ENCODE measurements around the gene AHRR.
"Not testable (repeated sequence)": the region's sequence is repeated elsewhere in the genome, so short reads cannot be mapped to it uniquely, and the experiment has no call there.

Gene AHRR

GRCh38 chr5:321230-321725 is at the start of gene AHRR:
TSS of gene AHRR (plus strand) at chr5:321714. CDS start at chr5:343903, 22,189 bp downstream.
- in situ Hi-C loops (cut with MboI; ENCODE audit: low sequenced_read_pairs) = no loop called here

GRCh38 chr5:271828-272167 is 49.7 kb upstream of the AHRR start:
- in situ Hi-C loops (cut with MboI; ENCODE audit: low sequenced_read_pairs) = not testable (repeated sequence)

- in situ Hi-C loops (cut with MboI; ENCODE audit: low sequenced_read_pairs) = not testable (repeated sequence)
Measured at GRCh38 chr5:273091-273490, 48.4 kb upstream of the AHRR start.

GRCh38 chr5:273491-273890 is 48.0 kb upstream of the AHRR start:
- in situ Hi-C loops (cut with MboI; ENCODE audit: low sequenced_read_pairs) = not testable (repeated sequence)

- in situ Hi-C loops (cut with MboI; ENCODE audit: low sequenced_read_pairs) = not testable (repeated sequence)
Measured at GRCh38 chr5:274346-274745, 47.2 kb upstream of the AHRR start.

- in situ Hi-C loops (cut with MboI; ENCODE audit: low sequenced_read_pairs) = no loop called here
Measured at GRCh38 chr5:278646-279045, 42.9 kb upstream of the AHRR start.

GRCh38 chr5:279051-279665 is 42.4 kb upstream of the AHRR start:
- in situ Hi-C loops (cut with MboI; ENCODE audit: low sequenced_read_pairs) = not testable (repeated sequence)

- in situ Hi-C loops (cut with MboI; ENCODE audit: low sequenced_read_pairs) = no loop called here
Measured at GRCh38 chr5:285991-286557, 35.4 kb upstream of the AHRR start.

GRCh38 chr5:290200-290599 is 31.3 kb upstream of the AHRR start:
- in situ Hi-C loops (cut with MboI; ENCODE audit: low sequenced_read_pairs) = not testable (repeated sequence)

- in situ Hi-C loops (cut with MboI; ENCODE audit: low sequenced_read_pairs) = not testable (repeated sequence)
Measured at GRCh38 chr5:291345-291744, 30.2 kb upstream of the AHRR start.

- in situ Hi-C loops (cut with MboI; ENCODE audit: low sequenced_read_pairs) = not testable (repeated sequence)
Measured at GRCh38 chr5:294788-295187, 26.7 kb upstream of the AHRR start.

GRCh38 chr5:296207-296606 is 25.3 kb upstream of the AHRR start:
- in situ Hi-C loops (cut with MboI; ENCODE audit: low sequenced_read_pairs) = not testable (repeated sequence)

GRCh38 chr5:296954-297353 is 24.6 kb upstream of the AHRR start:
- in situ Hi-C loops (cut with MboI; ENCODE audit: low sequenced_read_pairs) = not testable (repeated sequence)

GRCh38 chr5:297448-297847 is 24.1 kb upstream of the AHRR start:
- in situ Hi-C loops (cut with MboI; ENCODE audit: low sequenced_read_pairs) = not testable (repeated sequence)

- in situ Hi-C loops (cut with MboI; ENCODE audit: low sequenced_read_pairs) = not testable (repeated sequence)
Measured at GRCh38 chr5:297991-298736, 23.4 kb upstream of the AHRR start.

GRCh38 chr5:298737-299125 is 22.8 kb upstream of the AHRR start:
- in situ Hi-C loops (cut with MboI; ENCODE audit: low sequenced_read_pairs) = no loop called here

GRCh38 chr5:299921-300320 is 21.6 kb upstream of the AHRR start:
- in situ Hi-C loops (cut with MboI; ENCODE audit: low sequenced_read_pairs) = not testable (repeated sequence)

- in situ Hi-C loops (cut with MboI; ENCODE audit: low sequenced_read_pairs) = not testable (repeated sequence)
Measured at GRCh38 chr5:300691-301435, 20.7 kb upstream of the AHRR start.

GRCh38 chr5:302416-302815 is 19.1 kb upstream of the AHRR start:
- in situ Hi-C loops (cut with MboI; ENCODE audit: low sequenced_read_pairs) = not testable (repeated sequence)

- in situ Hi-C loops (cut with MboI; ENCODE audit: low sequenced_read_pairs) = no loop called here
Measured at GRCh38 chr5:302966-303365, 18.5 kb upstream of the AHRR start.

- in situ Hi-C loops (cut with MboI; ENCODE audit: low sequenced_read_pairs) = not testable (repeated sequence)
Measured at GRCh38 chr5:303741-304140, 17.8 kb upstream of the AHRR start.

Measured in HL-60/S4 treated with phorbol 12-myristate 13-acetate at 8.2 ng/mL for 4 days and 3 days (cell line).